KMS-11 (cell line): ENCODE measurements around the gene TBL1X.

Source experiments
- H2AFZ ChIP-seq: fragments of 200-600 bp; sonication (generic); 2 replicates; pipeline ENCODE4 v1.6.1; 2016; ENCODE audit warnings: antibody characterized with exemption, mixed run types, low read depth
- H3K27ac ChIP-seq: fragments of 200-600 bp; sonication (generic); 2 replicates; pipeline ENCODE4 v1.6.1; 2016; ENCODE audit warnings: mild to moderate bottlenecking, mixed run types
- H3K27me3 ChIP-seq: fragments of 200-600 bp; sonication (generic); 2 replicates; pipeline ENCODE4 v1.6.1; 2017; ENCODE audit warnings: mild to moderate bottlenecking, low read depth, mixed run types, moderate library complexity; ENCODE audit not compliant: insufficient read depth
- H3K36me3 ChIP-seq: fragments of 200-600 bp; sonication (generic); 2 replicates; pipeline ENCODE4 v1.6.1; 2017; ENCODE audit warnings: mild to moderate bottlenecking, mixed run types; ENCODE audit not compliant: insufficient read depth
- H3K4me1 ChIP-seq: fragments of 200-600 bp; sonication (generic); 2 replicates; pipeline ENCODE4 v1.6.1; 2016; ENCODE audit warnings: mild to moderate bottlenecking, low read depth, mixed run types; ENCODE audit not compliant: poor library complexity, severe bottlenecking
- H3K4me2 ChIP-seq: fragments of 200-600 bp; sonication (generic); 2 replicates; pipeline ENCODE4 v1.7.0; 2016; ENCODE audit warnings: mild to moderate bottlenecking, mixed run types
- H3K4me3 ChIP-seq: fragments of 200-600 bp; sonication (generic); IDR thresholded peaks from 2 replicates; pipeline ENCODE4 v1.6.1; 2017; ENCODE audit warnings: low read depth, low read length, mixed read lengths; ENCODE audit not compliant: insufficient read depth
- H3K79me2 ChIP-seq: fragments of 200-600 bp; sonication (generic); 2 replicates; pipeline ENCODE4 v1.6.1; 2016; ENCODE audit warnings: low read depth, mixed run types; ENCODE audit not compliant: insufficient read depth
- H3K9ac ChIP-seq: fragments of 200-600 bp; sonication (generic); 2 replicates; pipeline ENCODE4 v1.6.1; 2016; ENCODE audit warnings: mild to moderate bottlenecking, mixed run types
- H4K20me1 ChIP-seq: fragments of 200-600 bp; sonication (generic); 2 replicates; pipeline ENCODE4 v1.6.1; 2016; ENCODE audit warnings: mild to moderate bottlenecking, mixed run types; ENCODE audit not compliant: insufficient read depth
- TF ChIP-seq, protein P1 (sequence below): fragments of 200-600 bp; sonication (generic); conservative IDR thresholded peaks from 2 replicates; pipeline ENCODE4 v1.6.1; 2017; ENCODE audit warnings: low read depth, mild to moderate bottlenecking, antibody characterized with exemption, low read length, moderate library complexity, mixed read lengths

TBL1X gene

DNA sequence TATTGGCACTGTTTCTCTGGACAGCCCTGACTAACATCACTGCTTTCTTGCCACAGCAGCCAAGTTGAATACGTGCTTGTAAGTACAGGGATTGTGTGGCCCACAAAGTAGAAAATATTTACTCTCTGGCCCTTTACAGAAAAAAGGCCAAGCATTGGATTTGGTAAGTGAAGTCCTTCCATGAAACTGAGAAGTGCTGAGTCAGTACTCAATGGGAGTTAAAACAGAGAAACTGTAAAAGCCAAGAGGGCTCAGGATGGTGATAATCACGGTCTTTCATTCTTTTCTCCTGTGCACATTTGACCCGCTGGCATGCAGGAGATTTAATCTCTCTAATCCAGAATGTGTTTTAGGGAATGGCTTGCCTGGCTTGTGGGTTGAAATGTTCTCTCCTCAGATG is 46.1 kb downstream of the TBL1X start:
- Histone ChIP-seq H3K27me3 (no peaks in the 10 kb centered on the region), H2AFZ (no peak overlapping the region), H3K4me2 (no peak overlapping the region), H3K4me1 (no peaks in the 10 kb centered on the region), H3K4me3 (no peak overlapping the region), H3K79me2 (no peaks in the 10 kb centered on the region), H3K36me3 (no peaks in the 10 kb centered on the region), H4K20me1 (no peaks in the 10 kb centered on the region), H3K27ac (no peak overlapping the region), H3K9ac (no peak overlapping the region)
- TF ChIP-seq, protein P1, sequence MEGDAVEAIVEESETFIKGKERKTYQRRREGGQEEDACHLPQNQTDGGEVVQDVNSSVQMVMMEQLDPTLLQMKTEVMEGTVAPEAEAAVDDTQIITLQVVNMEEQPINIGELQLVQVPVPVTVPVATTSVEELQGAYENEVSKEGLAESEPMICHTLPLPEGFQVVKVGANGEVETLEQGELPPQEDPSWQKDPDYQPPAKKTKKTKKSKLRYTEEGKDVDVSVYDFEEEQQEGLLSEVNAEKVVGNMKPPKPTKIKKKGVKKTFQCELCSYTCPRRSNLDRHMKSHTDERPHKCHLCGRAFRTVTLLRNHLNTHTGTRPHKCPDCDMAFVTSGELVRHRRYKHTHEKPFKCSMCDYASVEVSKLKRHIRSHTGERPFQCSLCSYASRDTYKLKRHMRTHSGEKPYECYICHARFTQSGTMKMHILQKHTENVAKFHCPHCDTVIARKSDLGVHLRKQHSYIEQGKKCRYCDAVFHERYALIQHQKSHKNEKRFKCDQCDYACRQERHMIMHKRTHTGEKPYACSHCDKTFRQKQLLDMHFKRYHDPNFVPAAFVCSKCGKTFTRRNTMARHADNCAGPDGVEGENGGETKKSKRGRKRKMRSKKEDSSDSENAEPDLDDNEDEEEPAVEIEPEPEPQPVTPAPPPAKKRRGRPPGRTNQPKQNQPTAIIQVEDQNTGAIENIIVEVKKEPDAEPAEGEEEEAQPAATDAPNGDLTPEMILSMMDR = no peak

DNA sequence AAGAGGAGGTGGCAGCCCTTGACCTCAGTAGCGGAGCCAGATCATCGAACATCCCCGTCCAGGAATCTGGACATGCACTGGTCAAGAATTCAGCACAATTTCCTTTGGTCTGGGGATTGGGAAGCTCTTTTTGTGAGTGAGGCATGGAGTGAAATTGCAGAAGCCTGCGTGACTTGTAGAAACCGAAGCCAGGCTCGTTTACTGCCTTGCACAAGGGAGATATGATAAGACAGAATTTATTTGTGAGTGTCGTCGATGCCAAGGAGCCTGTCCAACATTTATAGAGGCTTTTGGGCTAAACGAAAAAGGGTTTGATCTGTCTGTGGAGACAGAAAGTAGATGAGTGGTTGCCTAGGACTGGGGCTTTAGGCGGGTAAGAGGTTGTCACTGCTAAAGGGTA is 50.6 kb downstream of the TBL1X start:
- TF ChIP-seq, protein P1 = no peak
- Histone ChIP-seq H3K27ac (no peak overlapping the region), H3K4me3 (no peak overlapping the region), H3K4me2 (no peak overlapping the region), H3K27me3 (no peaks in the 10 kb centered on the region), H4K20me1 (no peaks in the 10 kb centered on the region), H3K4me1 (no peaks in the 10 kb centered on the region), H3K79me2 (no peaks in the 10 kb centered on the region; the same call in 1 of the 2 replicates), H2AFZ (no peak overlapping the region), H3K9ac (no peak overlapping the region), H3K36me3 (no peaks in the 10 kb centered on the region)

DNA sequence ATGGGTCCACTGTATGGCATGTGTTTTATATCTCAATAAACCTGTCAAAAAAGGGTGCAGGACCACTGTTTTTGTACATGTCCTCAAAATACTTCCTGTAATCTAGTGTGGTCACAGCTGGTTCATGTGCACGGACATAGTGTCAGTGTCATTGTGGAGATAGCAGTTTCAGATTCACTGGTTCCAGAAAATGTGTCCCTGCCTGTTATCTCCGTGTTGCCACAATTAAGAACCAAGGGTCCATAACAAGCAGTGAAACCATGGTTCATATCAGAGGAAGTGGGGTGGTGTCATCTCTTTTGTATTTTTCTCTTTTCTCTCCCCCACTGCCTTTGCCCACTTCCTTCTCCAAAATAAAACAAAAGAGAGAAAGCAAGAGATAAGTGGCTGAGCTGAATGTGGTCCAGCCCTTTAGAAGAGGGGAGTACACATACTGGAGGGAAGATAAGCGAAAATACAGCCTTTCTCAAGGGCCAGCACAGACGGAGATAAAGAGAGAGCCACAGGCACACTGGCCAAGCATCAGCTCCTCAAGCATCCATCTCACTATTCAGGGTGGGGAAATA is 51.2 kb downstream of the TBL1X start:
- no peak overlapping the region for H2AFZ ChIP-seq
- H3K79me2 ChIP-seq = no peaks in the 10 kb centered on the region; the same call in 1 of the 2 replicates
- TF ChIP-seq, protein P1 = no peak
- no peaks in the 10 kb centered on the region for H4K20me1 ChIP-seq
- H3K4me2 ChIP-seq = no peak overlapping the region
- H3K27me3 ChIP-seq = no peaks in the 10 kb centered on the region
- no peak overlapping the region for H3K4me3 ChIP-seq
- H3K9ac ChIP-seq = no peak overlapping the region
- H3K27ac ChIP-seq = no peak overlapping the region
- no peaks in the 10 kb centered on the region for H3K4me1 ChIP-seq
- no peaks in the 10 kb centered on the region for H3K36me3 ChIP-seq

DNA sequence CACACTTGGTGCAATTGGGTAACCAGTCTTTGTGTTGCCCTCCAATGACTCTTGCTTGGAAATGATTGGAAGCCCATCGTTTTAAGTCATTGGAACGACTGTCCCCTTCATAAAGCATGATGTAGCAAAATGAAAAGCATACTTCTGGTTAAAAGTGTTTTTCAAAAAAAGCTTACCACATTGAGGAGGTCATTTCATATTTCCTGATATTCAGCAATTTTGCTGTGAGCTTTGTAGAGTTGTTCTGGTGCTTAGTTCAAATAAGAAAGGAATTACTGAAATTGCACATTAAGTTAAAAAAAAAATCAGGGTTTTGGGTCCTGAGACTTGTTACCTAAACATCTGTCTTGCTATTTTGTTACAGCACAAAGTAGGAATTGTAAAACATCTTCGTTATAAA is 51.8 kb downstream of the TBL1X start:
- TF ChIP-seq, protein P1 = no peak
- Histone ChIP-seq H3K27me3 (no peaks in the 10 kb centered on the region), H3K9ac (no peak overlapping the region), H3K4me2 (no peak overlapping the region), H2AFZ (no peak overlapping the region), H4K20me1 (no peaks in the 10 kb centered on the region), H3K79me2 (no peaks in the 10 kb centered on the region; the same call in 1 of the 2 replicates), H3K36me3 (no peaks in the 10 kb centered on the region), H3K27ac (no peak overlapping the region), H3K4me3 (no peak overlapping the region), H3K4me1 (no peaks in the 10 kb centered on the region)
